AG09309 (cell line): ENCODE data around the gene DNAJB6.

ENCODE experiments used
- DNase-seq: peaks from one replicate; pipeline ENCODE4 v3.0.0-alpha.2; 2010; ENCODE audit warnings: low read depth
- H3K4me3 ChIP-seq: 2 replicates; pipeline ENCODE4 v1.5.1; 2011; ENCODE audit warnings: mild to moderate bottlenecking, low read depth, low read length, moderate library complexity; ENCODE audit not compliant: control insufficient read depth
- TF ChIP-seq, protein P1 (sequence below): IDR thresholded peaks from 2 replicates; pipeline ENCODE4 v1.5.1; 2011; ENCODE audit warnings: mild to moderate bottlenecking, low read depth, low read length, inconsistent platforms; ENCODE audit not compliant: insufficient read depth, control insufficient read depth; ENCODE audit errors: missing control alignments

Gene DNAJB6

DNA sequence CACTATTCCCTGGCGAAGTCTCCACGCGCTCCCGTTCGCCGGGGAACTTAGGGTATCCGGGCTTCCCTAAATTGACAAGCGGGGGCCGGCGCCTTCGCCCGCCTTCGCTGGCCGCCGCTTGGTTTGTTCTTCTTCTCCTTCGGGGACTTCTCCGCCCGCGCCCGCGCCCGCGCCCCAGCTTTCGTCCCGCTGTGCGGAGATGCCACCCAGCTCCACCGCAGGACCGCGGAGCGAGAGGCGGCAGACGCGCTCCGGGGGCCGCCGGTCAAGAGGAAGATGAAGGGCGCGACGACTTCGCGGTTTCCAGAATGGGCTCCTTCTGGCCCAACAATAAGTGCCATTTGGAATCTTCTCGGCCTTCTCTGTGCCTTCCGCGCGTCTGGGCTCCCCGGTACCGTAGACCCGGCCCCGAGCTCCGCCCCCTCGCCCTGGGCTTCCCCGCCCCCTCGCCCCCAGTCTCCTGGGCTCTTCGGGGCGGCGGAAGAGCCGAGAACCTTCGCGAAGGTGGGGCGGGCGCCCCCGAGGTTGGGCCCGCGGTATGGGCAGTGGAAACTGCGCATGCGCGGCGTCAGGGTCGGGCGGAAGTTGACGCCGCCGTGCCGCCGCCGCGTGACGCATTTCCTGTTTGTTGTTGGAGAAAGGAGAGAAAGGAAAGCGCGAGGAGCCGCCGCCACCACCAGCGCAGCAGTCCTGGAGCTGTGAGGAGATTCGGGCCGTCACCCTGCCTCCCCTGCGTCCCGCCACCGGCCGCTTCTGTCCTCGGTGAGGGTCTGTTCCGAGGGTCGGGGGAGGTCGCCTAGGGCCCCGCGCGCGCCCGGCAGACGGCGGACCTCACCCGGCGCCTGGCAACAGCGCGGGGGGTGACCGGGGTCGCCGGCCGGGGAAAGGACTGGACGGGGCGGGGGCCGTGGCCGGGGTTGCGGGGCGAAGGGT, at the start of gene DNAJB6:
Gene DNAJB6, plus strand, starts transcription at position 622 of the 933 bp plus-strand sequence. CDS start 21,569 bp downstream, outside the sequence.
- TF ChIP-seq, protein P1, sequence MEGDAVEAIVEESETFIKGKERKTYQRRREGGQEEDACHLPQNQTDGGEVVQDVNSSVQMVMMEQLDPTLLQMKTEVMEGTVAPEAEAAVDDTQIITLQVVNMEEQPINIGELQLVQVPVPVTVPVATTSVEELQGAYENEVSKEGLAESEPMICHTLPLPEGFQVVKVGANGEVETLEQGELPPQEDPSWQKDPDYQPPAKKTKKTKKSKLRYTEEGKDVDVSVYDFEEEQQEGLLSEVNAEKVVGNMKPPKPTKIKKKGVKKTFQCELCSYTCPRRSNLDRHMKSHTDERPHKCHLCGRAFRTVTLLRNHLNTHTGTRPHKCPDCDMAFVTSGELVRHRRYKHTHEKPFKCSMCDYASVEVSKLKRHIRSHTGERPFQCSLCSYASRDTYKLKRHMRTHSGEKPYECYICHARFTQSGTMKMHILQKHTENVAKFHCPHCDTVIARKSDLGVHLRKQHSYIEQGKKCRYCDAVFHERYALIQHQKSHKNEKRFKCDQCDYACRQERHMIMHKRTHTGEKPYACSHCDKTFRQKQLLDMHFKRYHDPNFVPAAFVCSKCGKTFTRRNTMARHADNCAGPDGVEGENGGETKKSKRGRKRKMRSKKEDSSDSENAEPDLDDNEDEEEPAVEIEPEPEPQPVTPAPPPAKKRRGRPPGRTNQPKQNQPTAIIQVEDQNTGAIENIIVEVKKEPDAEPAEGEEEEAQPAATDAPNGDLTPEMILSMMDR = no peak
- peak within 1 kb of the TSS; percentile 73 for H3K4me3 ChIP-seq
- peak; percentile 61 for DNase-seq

DNA sequence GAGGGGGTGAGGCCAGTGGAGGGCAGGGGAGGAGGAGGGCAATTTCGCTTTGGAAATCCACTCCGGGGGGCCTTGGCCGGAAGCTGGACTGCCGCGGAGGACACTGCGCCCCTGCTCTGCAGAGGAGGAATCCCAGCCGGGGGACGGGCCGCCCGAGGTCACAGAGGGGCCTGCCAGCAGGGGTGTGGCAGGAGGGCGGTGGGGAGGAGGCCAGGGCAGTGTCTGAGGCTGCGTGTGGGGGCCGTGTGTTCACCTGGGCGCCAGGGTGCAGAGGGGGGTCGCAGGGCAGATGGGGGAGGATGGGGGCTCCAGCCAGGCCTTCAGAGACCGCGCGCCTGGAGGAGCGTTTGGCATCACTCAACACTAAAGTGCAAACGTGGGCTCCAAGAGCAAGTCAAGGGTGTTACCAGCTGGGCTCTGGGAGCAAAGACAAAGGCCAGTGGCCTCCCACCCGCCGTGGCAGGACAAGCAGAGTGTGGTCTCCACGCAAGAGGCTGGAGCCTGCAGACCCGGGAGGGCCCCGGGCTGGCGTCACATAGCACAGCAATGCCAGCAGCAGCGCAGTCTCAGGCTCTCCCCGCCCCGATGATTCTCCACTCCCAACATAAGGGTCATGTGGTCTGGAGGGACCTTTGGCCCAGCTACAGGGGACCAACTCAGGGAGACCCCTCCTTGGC, 45.3 kb upstream of the DNAJB6 start:
- no peak for DNase-seq

DNA sequence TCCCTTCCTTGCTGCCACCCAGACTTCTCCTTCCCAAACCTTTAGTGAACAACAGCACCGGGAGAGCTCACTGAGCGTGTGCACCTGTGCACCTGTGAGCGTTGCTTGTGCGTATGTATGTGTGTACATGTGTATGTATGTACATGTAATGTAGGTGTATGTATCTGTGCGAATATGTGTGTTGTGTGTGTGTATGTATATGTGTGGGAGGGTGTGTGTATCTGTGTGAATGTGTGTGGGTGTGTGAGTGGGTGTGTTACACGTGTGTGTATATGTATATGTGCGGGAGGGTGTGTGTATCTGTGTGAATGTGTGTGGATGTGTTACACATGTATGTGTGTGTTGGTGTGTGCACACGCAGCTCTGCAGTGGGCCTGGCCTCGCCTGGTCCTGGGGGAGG, 44.5 kb upstream of the DNAJB6 start:
- DNase-seq = no peak
- TF ChIP-seq, protein P1 = no peak

More for the DNA sequence above, 45.3 kb upstream of the DNAJB6 start:
- TF ChIP-seq, protein P1 = no peak
- H3K4me3 ChIP-seq = no peak overlapping the region

DNA sequence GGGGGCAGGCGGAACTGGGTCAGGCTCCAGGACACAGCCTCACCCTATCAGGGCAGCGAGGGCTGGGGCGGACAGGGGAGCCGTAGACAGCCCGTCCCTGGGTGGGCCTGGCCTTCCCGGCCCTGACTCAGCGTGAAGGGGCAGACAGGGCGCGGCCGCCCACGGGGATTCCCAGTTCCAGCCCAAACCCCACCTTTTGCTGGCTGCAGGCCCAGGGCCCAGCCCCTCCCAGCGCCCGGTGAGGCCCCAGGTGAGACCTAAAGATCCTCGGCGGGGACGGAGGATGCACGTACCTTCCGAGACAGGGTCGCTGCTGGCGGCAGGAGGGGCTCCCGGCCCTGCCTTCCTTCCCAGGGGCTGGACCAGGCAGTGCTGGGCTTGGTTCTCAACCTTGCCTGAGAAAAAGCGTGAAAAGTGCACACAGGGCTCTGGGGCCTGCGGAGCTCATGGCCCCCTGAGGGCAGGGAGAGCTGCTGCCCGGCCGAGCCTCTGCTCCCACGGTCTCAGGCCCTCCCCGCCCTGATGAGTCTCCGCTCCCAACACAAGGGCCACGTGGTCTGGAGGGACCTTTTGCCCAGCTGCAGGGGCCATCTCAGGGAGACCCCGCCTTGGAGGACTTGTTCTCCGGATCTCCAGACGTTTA, 43.9 kb upstream of the DNAJB6 start:
- TF ChIP-seq, protein P1 = no peak
- no peak for DNase-seq
- H3K4me3 ChIP-seq = no peak overlapping the region

More for the DNA sequence above, 44.5 kb upstream of the DNAJB6 start:
- no peak overlapping the region for H3K4me3 ChIP-seq

DNA sequence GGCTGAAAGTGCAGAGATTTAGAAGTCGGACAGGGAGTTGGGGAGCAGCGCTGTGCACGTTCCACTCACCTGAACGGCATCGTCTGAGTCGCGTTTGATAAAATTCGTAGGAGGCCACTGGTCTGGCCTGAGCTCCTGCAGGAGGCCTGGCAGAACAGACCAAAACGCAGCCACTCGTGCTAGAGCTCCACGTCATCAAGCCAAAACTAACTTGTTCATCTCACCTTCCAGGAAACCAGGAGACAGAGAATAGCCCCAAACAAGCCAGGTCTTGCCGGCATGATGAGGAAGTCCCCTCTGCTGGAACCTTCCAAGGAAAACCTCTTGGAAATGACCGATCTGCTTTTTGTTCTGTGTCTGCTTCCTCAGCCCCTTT, 43.4 kb upstream of the DNAJB6 start:
- TF ChIP-seq, protein P1 = no peak
- DNase-seq = no peak
- no peak overlapping the region for H3K4me3 ChIP-seq

DNA sequence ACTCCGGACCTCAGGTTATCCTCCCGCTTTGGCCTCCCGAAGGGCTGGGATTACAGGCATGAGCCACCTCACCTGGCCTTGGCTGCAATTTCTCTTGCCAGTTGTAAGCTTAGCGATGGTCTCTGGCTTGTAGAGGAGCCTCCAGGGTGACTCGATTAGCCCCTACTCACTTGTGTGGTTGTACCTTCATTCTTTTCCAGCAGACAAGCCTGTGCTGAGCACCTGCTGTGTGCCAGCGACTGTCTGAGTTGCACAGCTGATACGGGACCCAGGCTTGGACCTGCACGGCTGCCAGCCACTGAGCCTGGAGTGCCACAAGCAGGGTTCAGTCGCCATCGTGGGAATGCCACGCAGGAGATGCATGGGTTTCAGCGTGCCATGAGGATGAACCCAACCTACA, 42.0 kb upstream of the DNAJB6 start:
- no peak overlapping the region for H3K4me3 ChIP-seq
- TF ChIP-seq, protein P1 = no peak
- DNase-seq = no peak
